PC-9 (cell line): Measurements from ENCODE around the gene DNMBP. TPM values are rescaled to one million over a fixed set of nuclear protein-coding genes. Genes with fewer than 3 reads are reported as not detected.

Experiments used
- BruUV-seq: library from RNA; stranded (reverse); fragments of 400-500 nt; replicated peaks from 2 replicates; lab custom pipeline; 2021; lab: Mats Ljungman, UMichigan
- CTCF ChIA-PET: fragments of 300-600 bp; sonication (Branson Sonifier 250); formaldehyde crosslinking; loops from one replicate; lab custom pipeline; 2022; ENCODE audit warnings: antibody characterized with exemption; lab: Charles Lee
- POLR2A ChIA-PET: fragments of 300-600 bp; sonication (Branson Sonifier 250); formaldehyde crosslinking; loops from one replicate; lab custom pipeline; 2022; ENCODE audit warnings: antibody characterized with exemption; ENCODE audit not compliant: unreplicated experiment; lab: Charles Lee
- DNase-seq, 2 experiments: peaks; one replicate each; pipeline versions ENCODE4 v3.0.0 to v3.0.0-alpha.2; 2015 to 2022; ENCODE audit warnings: mixed read lengths in 1 of 2
- H2AFZ ChIP-seq: fragments of 200-600 bp; sonication (generic); 2 replicates; pipeline ENCODE4 v1.8.1; 2017; ENCODE audit warnings: antibody characterized with exemption
- H3F3A ChIP-seq: fragments of 200-600 bp; sonication (generic); 2 replicates; pipeline ENCODE4 v1.8.1; 2017; ENCODE audit warnings: antibody characterized with exemption, mild to moderate bottlenecking, low read depth; ENCODE audit not compliant: insufficient read depth
- H3K27ac ChIP-seq: fragments of 200-600 bp; sonication (generic); 2 replicates; pipeline ENCODE4 v1.6.1; 2016; ENCODE audit warnings: mixed run types
- H3K27me3 ChIP-seq: fragments of 200-600 bp; sonication (generic); 2 replicates; pipeline ENCODE4 v1.6.1; 2016; ENCODE audit warnings: low read depth, mixed run types; ENCODE audit not compliant: insufficient read depth
- H3K36me3 ChIP-seq: fragments of 200-600 bp; sonication (generic); 2 replicates; pipeline ENCODE4 v1.6.1; 2016; ENCODE audit warnings: low read depth, mixed run types
- H3K4me1 ChIP-seq: fragments of 200-600 bp; sonication (generic); replicated peaks from 2 replicates; pipeline ENCODE4 v1.6.1; 2016; ENCODE audit warnings: mixed run types; ENCODE audit not compliant: insufficient read depth
- H3K4me2 ChIP-seq: fragments of 200-600 bp; sonication (generic); 2 replicates; pipeline ENCODE4 v1.6.1; 2017; ENCODE audit warnings: mixed run types
- H3K4me3 ChIP-seq: fragments of 200-600 bp; sonication (generic); 2 replicates; pipeline ENCODE4 v1.6.1; 2016; ENCODE audit warnings: mixed run types
- H3K79me2 ChIP-seq: fragments of 200-600 bp; sonication (generic); 2 replicates; pipeline ENCODE4 v1.6.1; 2017; ENCODE audit warnings: low read depth, mixed run types
- H3K9me2 ChIP-seq: fragments of 200-600 bp; sonication (generic); 2 replicates; pipeline ENCODE4 v1.8.1; 2017; ENCODE audit warnings: mild to moderate bottlenecking; ENCODE audit not compliant: insufficient read depth
- H3K9me3 ChIP-seq: fragments of 200-600 bp; sonication (generic); 2 replicates; pipeline ENCODE4 v1.8.1; 2016; ENCODE audit warnings: low read depth; ENCODE audit not compliant: insufficient read depth
- H4K20me1 ChIP-seq: fragments of 200-600 bp; sonication (generic); 2 replicates; pipeline ENCODE4 v1.8.1; 2017; ENCODE audit not compliant: insufficient read depth
- EZH2 ChIP-seq: fragments of 200-600 bp; sonication (generic); IDR thresholded peaks from 2 replicates; pipeline ENCODE4 v1.8.0; 2017; ENCODE audit warnings: antibody characterized with exemption, low read depth
- intact Hi-C: fragments of 100-400 bp; cut with micrococcal nuclease; formaldehyde crosslinking; loops from one replicate; pipeline ENCODE4 v1.10.0; 2022; ENCODE audit not compliant: unreplicated experiment
- total RNA-seq: library from RNA; stranded (reverse); gene quantifications from 2 replicates; pipeline ENCODE4 v1.2.3, GENCODE V29; 2021
- TF ChIP-seq, protein P1 (sequence below): fragments of 200-600 bp; sonication (generic); conservative IDR thresholded peaks from 2 replicates; pipeline ENCODE4 v1.6.1; 2017; ENCODE audit warnings: mixed run types, antibody characterized with exemption, mild to moderate bottlenecking, moderate library complexity

Gene DNMBP
- total RNA-seq, 1 experiment from 2014 or later, result 14.9 TPM

DNA sequence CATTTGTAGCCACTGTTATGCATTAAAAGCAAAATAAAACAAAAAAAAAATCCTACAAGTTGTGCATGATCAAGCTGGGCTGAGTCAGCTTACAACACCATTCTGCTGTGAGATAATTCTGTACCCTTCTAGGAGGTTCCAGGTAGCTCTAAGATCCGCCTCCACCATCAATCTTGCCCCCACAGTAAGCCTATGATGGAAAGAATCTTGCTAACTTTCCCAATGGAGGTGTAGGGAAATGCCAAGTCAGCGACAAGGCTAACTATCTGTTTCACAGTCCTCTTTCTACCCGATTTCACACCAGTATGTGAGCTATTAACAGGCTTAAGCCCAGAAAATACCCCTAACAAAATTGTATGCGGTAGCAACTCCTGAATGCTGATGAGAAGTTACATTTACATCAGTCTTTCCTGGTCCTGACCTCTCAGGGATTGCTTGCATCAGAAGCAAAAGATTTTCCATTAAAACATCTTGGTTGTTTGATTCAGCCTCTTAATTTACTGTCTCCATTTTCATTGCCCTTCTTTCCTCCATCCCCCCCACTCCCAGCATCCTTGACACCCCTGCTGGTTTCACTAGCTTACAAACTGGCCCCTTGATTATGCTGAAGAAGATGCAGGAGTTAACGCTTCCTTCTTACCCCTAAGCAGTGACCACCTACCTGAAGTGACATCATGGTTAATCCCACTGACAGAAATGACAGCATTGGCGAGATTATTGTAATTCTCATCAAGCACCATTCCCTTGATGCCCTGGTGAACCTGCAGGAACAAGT is 44.1 kb upstream of the DNMBP start:
- intact Hi-C loops, result no loop called here
- POLR2A ChIA-PET, result no interaction called here
- H3K27ac ChIP-seq, result no peak overlapping the region
- DNase-seq, result no peak
- no peaks in the 10 kb centered on the region for H3K4me1 ChIP-seq
- no peak overlapping the region for H2AFZ ChIP-seq
- H4K20me1 ChIP-seq, result no peaks in the 10 kb centered on the region
- CTCF ChIA-PET, result no interaction called here
- H3K4me2 ChIP-seq, result no peak overlapping the region
- no peak overlapping the region for H3K4me3 ChIP-seq
- no peaks in the 10 kb centered on the region for H3K9me3 ChIP-seq
- TF ChIP-seq EZH2, result no peak
- TF ChIP-seq, protein P1, sequence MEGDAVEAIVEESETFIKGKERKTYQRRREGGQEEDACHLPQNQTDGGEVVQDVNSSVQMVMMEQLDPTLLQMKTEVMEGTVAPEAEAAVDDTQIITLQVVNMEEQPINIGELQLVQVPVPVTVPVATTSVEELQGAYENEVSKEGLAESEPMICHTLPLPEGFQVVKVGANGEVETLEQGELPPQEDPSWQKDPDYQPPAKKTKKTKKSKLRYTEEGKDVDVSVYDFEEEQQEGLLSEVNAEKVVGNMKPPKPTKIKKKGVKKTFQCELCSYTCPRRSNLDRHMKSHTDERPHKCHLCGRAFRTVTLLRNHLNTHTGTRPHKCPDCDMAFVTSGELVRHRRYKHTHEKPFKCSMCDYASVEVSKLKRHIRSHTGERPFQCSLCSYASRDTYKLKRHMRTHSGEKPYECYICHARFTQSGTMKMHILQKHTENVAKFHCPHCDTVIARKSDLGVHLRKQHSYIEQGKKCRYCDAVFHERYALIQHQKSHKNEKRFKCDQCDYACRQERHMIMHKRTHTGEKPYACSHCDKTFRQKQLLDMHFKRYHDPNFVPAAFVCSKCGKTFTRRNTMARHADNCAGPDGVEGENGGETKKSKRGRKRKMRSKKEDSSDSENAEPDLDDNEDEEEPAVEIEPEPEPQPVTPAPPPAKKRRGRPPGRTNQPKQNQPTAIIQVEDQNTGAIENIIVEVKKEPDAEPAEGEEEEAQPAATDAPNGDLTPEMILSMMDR, result no peak
- no TSS peak for BruUV-seq
- H3K36me3 ChIP-seq, result no peaks in the 10 kb centered on the region
- no peaks in the 10 kb centered on the region for H3K27me3 ChIP-seq
- no peaks in the 10 kb centered on the region for H3F3A ChIP-seq
- H3K79me2 ChIP-seq, result no peaks in the 10 kb centered on the region
- no peaks in the 10 kb centered on the region for H3K9me2 ChIP-seq

GRCh38 chr10:100046021-100046486 is 36.3 kb upstream of the DNMBP start:
- H3K36me3 ChIP-seq, result no peaks in the 10 kb centered on the region
- intact Hi-C loops, result loop anchor here (1.0 to 10.0 kb wide), 4 partner anchors 71 to 189 kb away; no protein-coding TSS in a partner anchor
- H3K27me3 ChIP-seq, result no peaks in the 10 kb centered on the region
- no peaks in the 10 kb centered on the region for H3F3A ChIP-seq
- H3K4me3 ChIP-seq, result no peak overlapping the region
- no peaks in the 10 kb centered on the region for H3K9me3 ChIP-seq
- ChIA-PET CTCF (interaction anchor here (1.0 to 1.4 kb wide), 5 partner anchors 69 to 186 kb away, joined by 3 to 5 read pairs (median 4); no protein-coding TSS in a partner anchor), POLR2A (interaction anchor here (0.6 kb wide), 1 partner anchor 241 kb away, joined by 3 read pairs; no protein-coding TSS in a partner anchor)
- no peaks in the 10 kb centered on the region; the same call in 1 of the 2 replicates for H3K4me1 ChIP-seq
- H3K4me2 ChIP-seq, result no peak overlapping the region
- no peaks in the 10 kb centered on the region for H3K9me2 ChIP-seq
- TF ChIP-seq EZH2, result no peak
- TF ChIP-seq, protein P1, result peak; percentile 86
- DNase-seq, result peak; percentile 37 to 71
- H3K79me2 ChIP-seq, result no peaks in the 10 kb centered on the region
- no peak overlapping the region for H3K27ac ChIP-seq
- H2AFZ ChIP-seq, result 0 out of 2 replicates have a peak overlapping the region, but pooled peaks have one; percentile 63
- no peaks in the 10 kb centered on the region for H4K20me1 ChIP-seq
- BruUV-seq, result no TSS peak

DNA sequence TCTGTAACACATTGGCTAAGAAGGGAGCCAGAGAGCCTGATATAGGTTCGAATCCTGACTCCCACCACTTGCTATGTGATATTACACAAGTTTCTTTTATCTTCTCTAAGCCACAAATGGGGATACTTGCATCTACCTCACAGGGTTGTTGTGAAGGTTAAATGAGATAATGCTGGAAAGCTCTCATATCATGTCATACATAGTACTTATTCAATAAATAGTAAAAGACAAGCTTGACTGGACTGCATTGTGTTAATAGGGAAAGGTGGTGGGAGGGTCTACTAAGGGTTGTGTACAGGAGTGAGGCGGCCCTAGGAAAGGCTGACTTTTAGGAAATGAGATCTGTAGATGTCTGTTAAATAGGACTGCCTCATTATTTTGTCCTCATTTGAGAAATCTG is 35.8 kb upstream of the DNMBP start:
- Histone ChIP-seq H4K20me1 (no peaks in the 10 kb centered on the region), H3K79me2 (no peaks in the 10 kb centered on the region), H3K27me3 (no peaks in the 10 kb centered on the region), H3K4me2 (no peak overlapping the region), H3K36me3 (no peaks in the 10 kb centered on the region), H3K9me3 (no peaks in the 10 kb centered on the region), H3F3A (no peaks in the 10 kb centered on the region), H2AFZ (no peak overlapping the region), H3K27ac (no peak overlapping the region), H3K4me1 (no peaks in the 10 kb centered on the region; the same call in 1 of the 2 replicates), H3K9me2 (no peaks in the 10 kb centered on the region), H3K4me3 (no peak overlapping the region)
- intact Hi-C loops, result loop anchor here (5.0 to 10.0 kb wide), 3 partner anchors 71 to 188 kb away; no protein-coding TSS in a partner anchor
- POLR2A ChIA-PET, result no interaction called here
- no TSS peak for BruUV-seq
- DNase-seq, result no peak
- TF ChIP-seq EZH2, result no peak
- TF ChIP-seq, protein P1, result no peak
- CTCF ChIA-PET, result interaction anchor here (1.0 to 1.4 kb wide), 5 partner anchors 69 to 186 kb away, joined by 3 to 5 read pairs (median 4); no protein-coding TSS in a partner anchor
